HCT116 (cell line): ENCODE measurements around the gene PODNL1. TPM values are rescaled to one million over a fixed set of nuclear protein-coding genes. Genes with fewer than 3 reads are reported as not detected.

Experiments
- ATAC-seq: fragments of 200-7000 bp; cut with Tn5 transposase; 2 replicates; pipeline ENCODE4 v1.9.1; 2020; ENCODE audit warnings: mild to moderate bottlenecking, moderate library complexity
- BruUV-seq: library from RNA; stranded (reverse); fragments of 400-500 nt; replicated peaks from 2 replicates; lab custom pipeline; 2021; lab: Mats Ljungman, UMichigan
- CTCF ChIA-PET: fragments of 300-600 bp; sonication (Branson Sonifier 250); formaldehyde crosslinking; loops from one replicate; lab custom pipeline; 2021; ENCODE audit warnings: antibody characterized with exemption; lab: Charles Lee
- POLR2A ChIA-PET: fragments of 300-600, 350-600 bp; sonication (Branson Sonifier 250); formaldehyde crosslinking; loops from one replicate; lab custom pipeline; 2021; ENCODE audit warnings: antibody characterized with exemption; lab: Charles Lee
- RAD21 ChIA-PET, 2 experiments: fragments of 300-600 bp; sonication (Branson Sonifier 250); formaldehyde crosslinking; loops; one replicate each; lab custom pipeline; 2023; ENCODE audit warnings: low total read pairs in 2 of 2; ENCODE audit not compliant: uncharacterized antibody in 2 of 2, unreplicated experiment in 2 of 2, low non-redundant PET in 1 of 2; lab: Charles Lee
- DNase-seq: peaks from one replicate; pipeline ENCODE4 v3.0.0-alpha.2; 2010; ENCODE audit warnings: low read depth, low spot score
- H2AFZ ChIP-seq: fragments of 200-600 bp; shearing (Covaris generic), sonication (generic); 2 replicates; pipeline ENCODE4 v1.6.1; 2017; ENCODE audit warnings: low read depth, mixed run types, mixed read lengths, antibody characterized with exemption, low read length; ENCODE audit not compliant: poor library complexity, severe bottlenecking
- H3K27ac ChIP-seq: 2 replicates; pipeline ENCODE4 v1.5.1; 2012; ENCODE audit warnings: low read depth, low read length
- H3K27me3 ChIP-seq: fragments of 200-600 bp; sonication (generic); 2 replicates; pipeline ENCODE4 v1.6.1; 2016; ENCODE audit warnings: mixed run types, low read length, mixed read lengths; ENCODE audit not compliant: insufficient read depth
- H3K36me3 ChIP-seq, 2 experiments: fragments of 200-500 bp in 1 of 2; fragments of 200-600 bp in 1 of 2; sonication (Bioruptor generic) in 1 of 2; sonication (generic) in 1 of 2; 2 replicates each; pipeline versions ENCODE4 v1.5.1 to v1.6.1; 2014 to 2016; ENCODE audit warnings: low read length in 2 of 2, inconsistent platforms in 1 of 2, mixed read lengths in 1 of 2, mixed run types in 1 of 2; ENCODE audit not compliant: insufficient read depth in 2 of 2, control insufficient read depth in 1 of 2
- H3K4me1 ChIP-seq, 2 experiments: fragments of 200-600 bp in 1 of 2; sonication (generic) in 1 of 2; 2 replicates each; pipeline versions ENCODE4 v1.5.1 to v1.6.1; 2012 to 2017; ENCODE audit warnings: low read length in 2 of 2, inconsistent platforms in 1 of 2, mild to moderate bottlenecking in 1 of 2, mixed read lengths in 1 of 2, mixed run types in 1 of 2, moderate library complexity in 1 of 2; ENCODE audit not compliant: insufficient read depth in 2 of 2, control insufficient read depth in 1 of 2
- H3K4me2 ChIP-seq: fragments of 200-600 bp; sonication (generic); 2 replicates; pipeline ENCODE4 v1.6.1; 2017; ENCODE audit warnings: mixed run types, low read length, mixed read lengths
- H3K4me3 ChIP-seq, 2 experiments: fragments of 200-600 bp in 1 of 2; sonication (generic) in 1 of 2; replicated peaks in 1 of 2; 2 replicates each; pipeline ENCODE4 v1.5.1; 2011 to 2016; ENCODE audit warnings: low read length in 2 of 2, control low read depth in 1 of 2, low read depth in 1 of 2, mild to moderate bottlenecking in 1 of 2, mixed read lengths in 1 of 2, mixed run types in 1 of 2
- H3K79me2 ChIP-seq: fragments of 200-600 bp; sonication (generic); 2 replicates; pipeline ENCODE4 v1.6.1; 2017; ENCODE audit warnings: mild to moderate bottlenecking, mixed run types, low read length, moderate library complexity, mixed read lengths; ENCODE audit not compliant: insufficient read depth
- H3K9ac ChIP-seq: fragments of 200-600 bp; sonication (generic); 2 replicates; pipeline ENCODE4 v1.6.1; 2016; ENCODE audit warnings: low read length, mixed read lengths
- H3K9me2 ChIP-seq: fragments of 200-600 bp; sonication (generic), shearing (Covaris generic); 2 replicates; pipeline ENCODE4 v1.6.1; 2017; ENCODE audit warnings: mixed run types, mild to moderate bottlenecking, moderate library complexity; ENCODE audit not compliant: insufficient read depth
- H3K9me3 ChIP-seq, 2 experiments: fragments of 200-500 bp in 1 of 2; fragments of 200-600 bp in 1 of 2; sonication (Bioruptor generic) in 1 of 2; sonication (generic) in 1 of 2; 2 replicates each; pipeline ENCODE4 v1.6.1; 2014 to 2017; ENCODE audit warnings: low read length in 2 of 2, mixed read lengths in 2 of 2, inconsistent platforms in 1 of 2, low read depth in 1 of 2, mild to moderate bottlenecking in 1 of 2, mixed run types in 1 of 2, moderate library complexity in 1 of 2; ENCODE audit not compliant: control insufficient read depth in 1 of 2, insufficient read depth in 1 of 2
- H4K20me1 ChIP-seq: fragments of 200-600 bp; sonication (generic), shearing (Covaris generic); 2 replicates; pipeline ENCODE4 v1.6.1; 2017; ENCODE audit warnings: mixed run types, mild to moderate bottlenecking, moderate library complexity; ENCODE audit not compliant: insufficient read depth
- CBX3 ChIP-seq: IDR thresholded peaks from 2 replicates; pipeline ENCODE4 v1.6.1; 2012; ENCODE audit warnings: low read depth
- CEBPB ChIP-seq: IDR thresholded peaks from 2 replicates; pipeline ENCODE4 v1.6.1; 2012; ENCODE audit warnings: low read depth
- FOSL1 ChIP-seq: IDR thresholded peaks from 2 replicates; pipeline ENCODE4 v1.6.1; 2012; ENCODE audit warnings: low read depth
- JUND ChIP-seq: IDR thresholded peaks from 2 replicates; pipeline ENCODE4 v1.6.1; 2012
- SRF ChIP-seq: IDR thresholded peaks from 2 replicates; pipeline ENCODE4 v1.6.1; 2012; ENCODE audit warnings: low read depth
- TCF7L2 ChIP-seq: IDR thresholded peaks from 2 replicates; pipeline ENCODE4 v1.7.0; 2011; ENCODE audit warnings: borderline replicate concordance, inconsistent platforms; ENCODE audit not compliant: insufficient read depth, insufficient read length; ENCODE audit errors: extremely low read depth
- ZFX ChIP-seq: fragments of 450-650 bp; IDR thresholded peaks from 2 replicates; pipeline ENCODE4 v1.6.1; 2017
- intact Hi-C: fragments of 100-400 bp; cut with micrococcal nuclease; formaldehyde crosslinking; loops from 2 replicates; pipeline ENCODE4 v1.10.0; 2022
- total RNA-seq: library from RNA; stranded (reverse); gene quantifications from one replicate; pipeline ENCODE4 v1.2.1, GENCODE V29; 2021; ENCODE audit not compliant: unreplicated experiment
- TF ChIP-seq, protein P1 (sequence below): IDR thresholded peaks from 2 replicates; pipeline ENCODE4 v1.6.1; 2012; ENCODE audit warnings: low read depth

PODNL1 gene
- total RNA-seq, 1 experiment from 2014 or later, result 0.71 TPM

DNA sequence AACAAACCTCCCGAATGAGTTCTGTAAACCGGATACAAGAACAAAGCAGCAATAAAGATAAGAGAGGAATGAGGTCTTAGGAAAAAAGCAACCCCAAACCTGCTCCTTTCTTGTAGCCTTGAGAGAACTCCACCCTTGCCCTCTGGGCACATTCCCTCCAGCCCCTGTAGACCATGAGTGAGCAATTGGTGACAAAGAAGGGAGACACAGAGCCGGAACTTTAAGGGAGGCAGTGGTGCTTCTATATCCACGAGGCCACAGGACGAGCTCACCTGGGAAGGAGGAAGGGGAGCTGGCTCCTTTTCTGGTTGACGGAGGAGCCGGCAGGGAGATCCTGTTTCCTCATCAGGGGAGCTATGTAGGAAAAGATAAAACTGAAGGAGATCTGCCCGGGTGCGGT lies 45.3 kb downstream of the PODNL1 start (continued):
- no peak for TF ChIP-seq JUND
- no peak for TF ChIP-seq ZFX
- TF ChIP-seq, protein P1, sequence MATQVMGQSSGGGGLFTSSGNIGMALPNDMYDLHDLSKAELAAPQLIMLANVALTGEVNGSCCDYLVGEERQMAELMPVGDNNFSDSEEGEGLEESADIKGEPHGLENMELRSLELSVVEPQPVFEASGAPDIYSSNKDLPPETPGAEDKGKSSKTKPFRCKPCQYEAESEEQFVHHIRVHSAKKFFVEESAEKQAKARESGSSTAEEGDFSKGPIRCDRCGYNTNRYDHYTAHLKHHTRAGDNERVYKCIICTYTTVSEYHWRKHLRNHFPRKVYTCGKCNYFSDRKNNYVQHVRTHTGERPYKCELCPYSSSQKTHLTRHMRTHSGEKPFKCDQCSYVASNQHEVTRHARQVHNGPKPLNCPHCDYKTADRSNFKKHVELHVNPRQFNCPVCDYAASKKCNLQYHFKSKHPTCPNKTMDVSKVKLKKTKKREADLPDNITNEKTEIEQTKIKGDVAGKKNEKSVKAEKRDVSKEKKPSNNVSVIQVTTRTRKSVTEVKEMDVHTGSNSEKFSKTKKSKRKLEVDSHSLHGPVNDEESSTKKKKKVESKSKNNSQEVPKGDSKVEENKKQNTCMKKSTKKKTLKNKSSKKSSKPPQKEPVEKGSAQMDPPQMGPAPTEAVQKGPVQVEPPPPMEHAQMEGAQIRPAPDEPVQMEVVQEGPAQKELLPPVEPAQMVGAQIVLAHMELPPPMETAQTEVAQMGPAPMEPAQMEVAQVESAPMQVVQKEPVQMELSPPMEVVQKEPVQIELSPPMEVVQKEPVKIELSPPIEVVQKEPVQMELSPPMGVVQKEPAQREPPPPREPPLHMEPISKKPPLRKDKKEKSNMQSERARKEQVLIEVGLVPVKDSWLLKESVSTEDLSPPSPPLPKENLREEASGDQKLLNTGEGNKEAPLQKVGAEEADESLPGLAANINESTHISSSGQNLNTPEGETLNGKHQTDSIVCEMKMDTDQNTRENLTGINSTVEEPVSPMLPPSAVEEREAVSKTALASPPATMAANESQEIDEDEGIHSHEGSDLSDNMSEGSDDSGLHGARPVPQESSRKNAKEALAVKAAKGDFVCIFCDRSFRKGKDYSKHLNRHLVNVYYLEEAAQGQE, result no peak
- TF ChIP-seq SRF, result no peak
- TF ChIP-seq CEBPB, result no peak
- TF ChIP-seq, all 23 proteins: peak for 0

DNA sequence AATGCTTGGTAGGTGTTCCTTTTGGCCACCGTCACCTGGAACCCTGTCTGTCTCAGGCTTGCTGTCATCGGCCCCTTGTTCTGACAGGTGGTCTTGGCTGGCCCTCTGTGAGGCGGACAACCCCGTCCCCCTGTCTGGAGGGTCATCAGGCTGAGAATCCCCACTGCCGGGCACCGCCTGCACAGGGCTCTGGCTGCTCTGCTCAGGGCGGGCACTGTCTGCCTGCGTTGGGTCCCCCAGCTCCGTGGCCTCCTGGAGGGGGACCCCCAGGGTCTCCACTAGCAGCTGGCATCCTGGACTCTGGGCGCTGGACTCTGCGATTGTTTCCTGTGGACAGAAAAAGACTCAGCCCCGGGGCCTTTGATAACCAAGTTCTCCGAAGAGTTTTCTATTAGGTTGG lies 48.1 kb downstream of the PODNL1 start:
- no peak for ATAC-seq
- H3K4me3 ChIP-seq, result no peak overlapping the region
- no peaks in the 10 kb centered on the region for H3K9me2 ChIP-seq
- H3K27me3 ChIP-seq, result no peaks in the 10 kb centered on the region
- H3K36me3 ChIP-seq, result no peaks in the 10 kb centered on the region
- no peak for DNase-seq
- no peak overlapping the region for H2AFZ ChIP-seq
- no peak overlapping the region for H3K9ac ChIP-seq
- no peaks in the 10 kb centered on the region for H3K79me2 ChIP-seq
- H3K27ac ChIP-seq, result no peak overlapping the region
- H3K9me3 ChIP-seq, result no peaks in the 10 kb centered on the region
- POLR2A ChIA-PET, result no interaction called here
- RAD21 ChIA-PET, result no interaction called here
- no peak overlapping the region for H3K4me2 ChIP-seq
- H4K20me1 ChIP-seq, result no peaks in the 10 kb centered on the region
- TF ChIP-seq FOSL1 (no peak), SRF (no peak), CBX3 (no peak), ZFX (no peak), TCF7L2 (no peak)
- TF ChIP-seq, protein P1, result no peak
- CTCF ChIA-PET, result no interaction called here
- intact Hi-C loops, result no loop called here
- H3K4me1 ChIP-seq, result peaks cover 0 to 4% of the 10 kb centered on the region in 2 experiments; a peak in 2 of 4 replicates
- BruUV-seq, result no TSS peak
